Mucosa of descending colon (tissue), 3 donors: Measurements from ENCODE around the gene THEM5. TPM values are rescaled to one million over a fixed set of nuclear protein-coding genes. Genes with fewer than 3 reads are reported as not detected.

Experiments
- ATAC-seq: fragments of 200-7000 bp; cut with Tn5 transposase; one replicate; pipeline ENCODE4 v1.9.1; 2020; ENCODE audit warnings: mild to moderate bottlenecking, moderate library complexity
- DNase-seq, 3 donors: peaks; one replicate each; pipeline ENCODE4 v3.0.0-alpha.2; 2020
- H3K36me3 ChIP-seq: fragments of 200-600 bp; one replicate; pipeline ENCODE4 v1.8.0; 2021; ENCODE audit warnings: low read depth, mild to moderate bottlenecking
- H3K4me1 ChIP-seq: fragments of 200-600 bp; one replicate; pipeline ENCODE4 v1.8.0; 2021; ENCODE audit warnings: low read depth, mild to moderate bottlenecking
- H3K4me3 ChIP-seq: fragments of 200-600 bp; one replicate; pipeline ENCODE4 v1.8.0; 2021; ENCODE audit warnings: mild to moderate bottlenecking
- H3K9me3 ChIP-seq: fragments of 200-600 bp; one replicate; pipeline ENCODE4 v1.8.0; 2021; ENCODE audit warnings: mild to moderate bottlenecking
- CTCF ChIP-seq: fragments of 200-600 bp; IDR thresholded peaks from one replicate; pipeline ENCODE4 v1.8.0; 2022; ENCODE audit warnings: antibody characterized with exemption, mild to moderate bottlenecking
- intact Hi-C, 2 donors: fragments of 100-400 bp; cut with DNase I in 1 of 2; cut with micrococcal nuclease in 1 of 2; formaldehyde crosslinking; loops; one replicate each; pipeline versions ENCODE4 v1.11.0 to v1.11.1; 2022; cut with DNase I, micrococcal nuclease
- total RNA-seq, 3 donors: library from RNA; stranded (reverse); fragmentation: NEBNext Ultra II Directional in 2 of 3; extraction: Animal tissue kit (Norgen Biotek cat#: 25700) in 2 of 3; gene quantifications; one replicate each; pipeline versions ENCODE4 v1.2.1 to v1.2.4, GENCODE V29; 2021 to 2023
- donor health status: DM: no; HTN: no; CAD: no; lungs with moderate emphysema.
- donor health status: DM: no; HTN: no; CAD: no.
- donor health status: DM: no; HTN: yes; CAD: no.

The THEM5 gene
- total RNA-seq, 3 donors from 2014 or later: not detected

DNA sequence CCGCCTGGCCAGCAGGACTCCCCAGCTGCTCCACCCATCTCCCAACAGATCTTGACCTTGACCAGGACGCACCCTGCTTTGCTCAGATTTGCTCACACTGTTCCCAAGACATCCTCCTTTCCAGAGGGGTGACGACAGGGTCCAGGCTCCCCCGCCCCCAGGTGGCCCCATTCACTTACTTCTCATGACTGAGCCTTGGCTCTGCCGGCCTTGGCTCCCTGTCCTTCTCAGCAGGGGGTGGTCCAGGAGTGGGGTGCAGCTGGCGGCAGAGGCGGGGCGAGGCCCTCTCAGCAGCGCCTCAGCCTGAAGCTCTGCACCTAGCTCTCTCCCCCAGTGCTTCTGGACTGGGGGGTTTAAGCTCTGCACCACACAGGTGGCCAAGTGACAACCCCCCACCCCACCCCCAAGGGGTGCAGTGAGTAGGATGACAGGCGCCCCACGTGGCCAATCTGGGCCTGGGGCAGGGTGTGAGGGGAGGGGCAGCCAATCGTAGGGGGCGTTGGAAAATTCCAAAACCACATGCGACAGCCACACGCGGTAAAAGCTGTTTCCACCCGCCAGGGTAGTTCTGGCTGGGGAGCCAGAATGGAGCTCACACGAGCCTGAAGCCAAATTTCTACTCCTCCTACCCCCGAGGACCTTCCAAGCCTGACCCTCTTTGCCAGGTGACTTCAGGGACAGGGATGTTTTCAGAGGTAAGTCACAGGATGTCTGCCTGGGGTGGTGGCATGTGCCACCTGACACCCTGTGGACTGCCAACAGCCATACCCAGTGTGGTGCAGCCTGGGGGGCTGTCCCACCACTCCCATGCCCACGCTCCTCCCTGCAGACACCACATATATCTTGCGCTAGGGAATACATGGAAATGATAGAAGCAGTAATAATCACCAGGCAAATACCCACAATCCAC lies 27.5 kb downstream of the THEM5 start:
- DNase-seq (no peak), ATAC-seq (no peak)
- Histone ChIP-seq H3K4me3 (no peak overlapping the region), H3K4me1 (no peaks in the 10 kb centered on the region), H3K9me3 (no peaks in the 10 kb centered on the region), H3K36me3 (no peaks in the 10 kb centered on the region)
- intact Hi-C loops: no loop called here
- TF ChIP-seq CTCF: no peak

- ATAC-seq (no peak), DNase-seq (no peak)
- no peaks in the 10 kb centered on the region for H3K9me3 ChIP-seq
- no peaks in the 10 kb centered on the region for H3K36me3 ChIP-seq
- intact Hi-C loops: no loop called here
- no peak overlapping the region for H3K4me3 ChIP-seq
- TF ChIP-seq CTCF: no peak
- no peaks in the 10 kb centered on the region for H3K4me1 ChIP-seq
These were observed 28.3 kb downstream of the THEM5 start for GRCh38 chr1:151825204-151825603.

- Histone ChIP-seq H3K36me3 (no peaks in the 10 kb centered on the region), H3K9me3 (no peaks in the 10 kb centered on the region), H3K4me3 (no peak overlapping the region), H3K4me1 (no peaks in the 10 kb centered on the region)
- no peak for TF ChIP-seq CTCF
- intact Hi-C loops: no loop called here
- no peak for DNase-seq
- ATAC-seq: no peak
These were observed 30.3 kb downstream of the THEM5 start for GRCh38 chr1:151823175-151823574.

- intact Hi-C loops: no loop called here
- no peak for ATAC-seq
- no peak for DNase-seq
These were observed 31.1 kb downstream of the THEM5 start for GRCh38 chr1:151822404-151822803.

DNA sequence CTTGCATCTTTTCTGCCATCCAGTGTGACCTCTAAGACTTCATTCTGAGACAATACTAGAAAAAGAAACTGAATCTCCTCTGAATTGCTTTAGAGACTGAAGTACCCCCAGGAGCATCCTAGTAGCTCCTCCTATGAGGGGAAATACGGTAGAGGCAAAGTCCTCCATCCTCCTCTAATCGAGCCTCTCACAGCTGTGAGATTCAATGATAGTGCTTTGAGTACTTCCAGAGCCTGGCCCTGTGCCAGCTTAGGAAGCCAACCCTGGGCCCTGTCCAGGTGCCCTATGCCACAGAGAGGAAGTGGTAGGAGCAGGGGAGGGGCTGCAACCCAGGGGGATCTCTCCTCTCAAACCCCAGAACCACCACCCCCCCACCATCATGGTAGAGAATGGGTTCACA lies 32.6 kb downstream of the THEM5 start:
- Histone ChIP-seq H3K4me1 (no peaks in the 10 kb centered on the region), H3K4me3 (no peak overlapping the region), H3K9me3 (no peaks in the 10 kb centered on the region), H3K36me3 (no peaks in the 10 kb centered on the region)
- intact Hi-C loops: no loop called here
- no peak for DNase-seq
- ATAC-seq: peak; percentile 28
- TF ChIP-seq CTCF: no peak

More at GRCh38 chr1:151822404-151822803, 31.1 kb downstream of the THEM5 start:
- no peaks in the 10 kb centered on the region for H3K4me1 ChIP-seq
- TF ChIP-seq CTCF: no peak
- no peaks in the 10 kb centered on the region for H3K36me3 ChIP-seq
- no peaks in the 10 kb centered on the region for H3K9me3 ChIP-seq
- H3K4me3 ChIP-seq: no peak overlapping the region
